SK-N-MC (cell line): ENCODE measurements around the gene PAH.

Experiments
- EZH2 ChIP-seq: fragments of 200-600 bp; sonication (generic); IDR thresholded peaks from one replicate; pipeline ENCODE4 v1.6.1; 2017; ENCODE audit warnings: antibody characterized with exemption
- FOXP2 ChIP-seq: optimal IDR thresholded peaks from 2 replicates; pipeline ENCODE3; 2011; ENCODE audit warnings: mild to moderate bottlenecking, moderate library complexity; ENCODE audit not compliant: insufficient read depth; ENCODE audit errors: extremely low read length, control extremely low read depth
- POLR2AphosphoS5 ChIP-seq: IDR thresholded peaks from 2 replicates; pipeline ENCODE4 v1.6.1; 2012; ENCODE audit warnings: mild to moderate bottlenecking, low read depth, low read length, borderline replicate concordance

DNA sequence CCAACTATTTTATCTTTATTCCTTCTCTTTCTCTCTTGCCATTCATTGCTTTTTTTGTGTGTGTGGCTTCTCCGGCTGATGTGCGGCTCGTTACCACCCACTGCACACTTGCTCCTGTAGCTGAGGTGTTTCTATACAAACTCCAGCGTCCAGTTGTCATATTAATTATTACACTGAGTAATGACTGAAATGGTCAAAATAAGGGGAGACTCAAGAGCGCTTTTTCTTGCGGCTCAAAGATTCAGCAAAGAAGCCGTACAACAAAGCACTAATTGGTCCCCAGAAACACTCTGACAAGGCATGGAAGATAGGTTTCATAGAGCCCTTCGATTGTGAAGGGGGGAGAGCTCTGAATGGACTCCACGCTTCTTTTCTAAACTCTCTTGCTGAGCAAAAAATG, 34.8 kb upstream of the PAH start:
- TF ChIP-seq EZH2 (no peak), POLR2AphosphoS5 (no peak), FOXP2 (no peak)
